A549 (cell line): Measurements from ENCODE around the gene APBB2.

ENCODE experiments used
- RCOR1 ChIP-seq: fragments of 150-350 bp; IDR thresholded peaks from 2 replicates; pipeline ENCODE4 v1.6.1; 2014; ENCODE audit warnings: antibody characterized with exemption, low read length, low read depth
- TP53 ChIP-seq: fragments of 250-450 bp; sonication (Bioruptor Pico); IDR thresholded peaks from 2 replicates; pipeline ENCODE4 v1.5.0; 2021; ENCODE audit warnings: mild to moderate bottlenecking, moderate library complexity
- TF ChIP-seq, protein P1 (sequence below): IDR thresholded peaks from 2 replicates; pipeline ENCODE4 v1.6.1; 2012
- TF ChIP-seq, protein P2 (sequence below): fragments of >200 bp; sonication (Bioruptor Twin); formaldehyde crosslinking; IDR thresholded peaks from 3 replicates; pipeline ENCODE4 v1.5.1; 2016
- TF ChIP-seq, protein P3 (sequence below): fragments of >200 bp; sonication (Bioruptor Twin); formaldehyde crosslinking; IDR thresholded peaks from 3 replicates; pipeline ENCODE4 v1.6.1; 2016
- TF ChIP-seq, protein P4 (sequence below): fragments of 250-450 bp; sonication (Bioruptor Pico); IDR thresholded peaks from 2 replicates; pipeline ENCODE4 v1.5.0; 2021; ENCODE audit warnings: mild to moderate bottlenecking, moderate library complexity, borderline replicate concordance

DNA sequence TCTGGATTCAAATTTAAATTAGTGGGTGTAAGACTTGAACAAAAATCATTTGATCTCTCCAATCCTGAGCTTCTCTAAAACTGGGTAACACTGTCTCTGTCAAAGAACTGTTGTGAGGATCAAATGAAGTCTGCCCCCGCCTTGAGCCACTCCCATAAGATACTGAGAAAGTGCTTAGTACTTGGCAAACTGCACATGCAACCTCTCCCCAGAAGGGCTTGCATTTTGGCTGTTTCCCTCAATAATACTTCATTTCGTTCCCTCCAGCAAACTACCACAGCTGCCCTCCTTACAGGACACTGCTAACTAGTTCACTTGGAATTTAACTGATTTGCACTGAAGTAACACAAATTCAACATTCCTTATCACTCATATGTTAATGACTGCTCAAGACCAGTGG, 79.8 kb downstream of the APBB2 start:
- TF ChIP-seq, protein P1, sequence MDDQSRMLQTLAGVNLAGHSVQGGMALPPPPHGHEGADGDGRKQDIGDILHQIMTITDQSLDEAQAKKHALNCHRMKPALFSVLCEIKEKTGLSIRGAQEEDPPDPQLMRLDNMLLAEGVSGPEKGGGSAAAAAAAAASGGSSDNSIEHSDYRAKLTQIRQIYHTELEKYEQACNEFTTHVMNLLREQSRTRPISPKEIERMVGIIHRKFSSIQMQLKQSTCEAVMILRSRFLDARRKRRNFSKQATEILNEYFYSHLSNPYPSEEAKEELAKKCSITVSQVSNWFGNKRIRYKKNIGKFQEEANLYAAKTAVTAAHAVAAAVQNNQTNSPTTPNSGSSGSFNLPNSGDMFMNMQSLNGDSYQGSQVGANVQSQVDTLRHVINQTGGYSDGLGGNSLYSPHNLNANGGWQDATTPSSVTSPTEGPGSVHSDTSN, result no peak
- TF ChIP-seq, protein P2, sequence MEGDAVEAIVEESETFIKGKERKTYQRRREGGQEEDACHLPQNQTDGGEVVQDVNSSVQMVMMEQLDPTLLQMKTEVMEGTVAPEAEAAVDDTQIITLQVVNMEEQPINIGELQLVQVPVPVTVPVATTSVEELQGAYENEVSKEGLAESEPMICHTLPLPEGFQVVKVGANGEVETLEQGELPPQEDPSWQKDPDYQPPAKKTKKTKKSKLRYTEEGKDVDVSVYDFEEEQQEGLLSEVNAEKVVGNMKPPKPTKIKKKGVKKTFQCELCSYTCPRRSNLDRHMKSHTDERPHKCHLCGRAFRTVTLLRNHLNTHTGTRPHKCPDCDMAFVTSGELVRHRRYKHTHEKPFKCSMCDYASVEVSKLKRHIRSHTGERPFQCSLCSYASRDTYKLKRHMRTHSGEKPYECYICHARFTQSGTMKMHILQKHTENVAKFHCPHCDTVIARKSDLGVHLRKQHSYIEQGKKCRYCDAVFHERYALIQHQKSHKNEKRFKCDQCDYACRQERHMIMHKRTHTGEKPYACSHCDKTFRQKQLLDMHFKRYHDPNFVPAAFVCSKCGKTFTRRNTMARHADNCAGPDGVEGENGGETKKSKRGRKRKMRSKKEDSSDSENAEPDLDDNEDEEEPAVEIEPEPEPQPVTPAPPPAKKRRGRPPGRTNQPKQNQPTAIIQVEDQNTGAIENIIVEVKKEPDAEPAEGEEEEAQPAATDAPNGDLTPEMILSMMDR, result no peak
- TF ChIP-seq, protein P3, sequence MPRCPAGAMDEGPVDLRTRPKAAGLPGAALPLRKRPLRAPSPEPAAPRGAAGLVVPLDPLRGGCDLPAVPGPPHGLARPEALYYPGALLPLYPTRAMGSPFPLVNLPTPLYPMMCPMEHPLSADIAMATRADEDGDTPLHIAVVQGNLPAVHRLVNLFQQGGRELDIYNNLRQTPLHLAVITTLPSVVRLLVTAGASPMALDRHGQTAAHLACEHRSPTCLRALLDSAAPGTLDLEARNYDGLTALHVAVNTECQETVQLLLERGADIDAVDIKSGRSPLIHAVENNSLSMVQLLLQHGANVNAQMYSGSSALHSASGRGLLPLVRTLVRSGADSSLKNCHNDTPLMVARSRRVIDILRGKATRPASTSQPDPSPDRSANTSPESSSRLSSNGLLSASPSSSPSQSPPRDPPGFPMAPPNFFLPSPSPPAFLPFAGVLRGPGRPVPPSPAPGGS, result no peak
- TF ChIP-seq RCOR1 (no peak), TP53 (CRISPR knock-in tag) (no peak)
- TF ChIP-seq, protein P4, sequence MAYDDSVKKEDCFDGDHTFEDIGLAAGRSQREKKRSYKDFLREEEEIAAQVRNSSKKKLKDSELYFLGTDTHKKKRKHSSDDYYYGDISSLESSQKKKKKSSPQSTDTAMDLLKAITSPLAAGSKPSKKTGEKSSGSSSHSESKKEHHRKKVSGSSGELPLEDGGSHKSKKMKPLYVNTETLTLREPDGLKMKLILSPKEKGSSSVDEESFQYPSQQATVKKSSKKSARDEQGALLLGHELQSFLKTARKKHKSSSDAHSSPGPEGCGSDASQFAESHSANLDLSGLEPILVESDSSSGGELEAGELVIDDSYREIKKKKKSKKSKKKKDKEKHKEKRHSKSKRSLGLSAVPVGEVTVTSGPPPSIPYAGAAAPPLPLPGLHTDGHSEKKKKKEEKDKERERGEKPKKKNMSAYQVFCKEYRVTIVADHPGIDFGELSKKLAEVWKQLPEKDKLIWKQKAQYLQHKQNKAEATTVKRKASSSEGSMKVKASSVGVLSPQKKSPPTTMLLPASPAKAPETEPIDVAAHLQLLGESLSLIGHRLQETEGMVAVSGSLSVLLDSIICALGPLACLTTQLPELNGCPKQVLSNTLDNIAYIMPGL, result no peak
